ENCODE data around the gene PCSK6.

The PCSK6 gene

DNA sequence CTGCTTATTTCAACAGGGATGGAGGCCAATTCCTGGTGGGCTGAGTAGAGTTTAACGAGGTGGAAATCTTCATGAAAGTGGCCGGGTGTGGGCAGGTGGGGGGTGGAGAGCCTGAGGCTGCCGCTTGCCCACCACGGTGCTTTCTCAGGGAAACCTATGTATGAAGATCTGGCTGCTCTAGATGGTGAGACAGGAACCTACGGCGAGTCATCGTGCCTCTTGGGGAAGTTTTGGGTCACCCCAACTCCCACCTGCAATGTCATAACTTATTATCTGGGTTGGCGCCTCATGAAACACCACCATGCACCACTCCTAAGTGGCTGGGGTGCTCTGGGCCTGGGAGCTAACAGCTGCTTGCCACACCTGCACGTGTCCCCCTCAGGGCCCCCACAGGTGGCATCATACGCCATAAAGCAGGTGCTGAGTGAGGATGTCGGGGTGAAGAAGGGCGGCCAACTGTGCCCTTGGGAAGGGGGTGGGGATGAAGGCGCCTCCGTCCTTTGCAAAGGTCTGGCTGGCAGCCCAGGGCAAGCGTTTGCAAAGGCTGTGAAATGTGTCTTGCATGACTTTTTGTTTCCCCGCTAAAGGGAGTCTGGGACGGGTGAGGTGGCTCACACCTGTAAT is 166.5 kb downstream of the PCSK6 start:
- DNase-seq: no peak

DNA sequence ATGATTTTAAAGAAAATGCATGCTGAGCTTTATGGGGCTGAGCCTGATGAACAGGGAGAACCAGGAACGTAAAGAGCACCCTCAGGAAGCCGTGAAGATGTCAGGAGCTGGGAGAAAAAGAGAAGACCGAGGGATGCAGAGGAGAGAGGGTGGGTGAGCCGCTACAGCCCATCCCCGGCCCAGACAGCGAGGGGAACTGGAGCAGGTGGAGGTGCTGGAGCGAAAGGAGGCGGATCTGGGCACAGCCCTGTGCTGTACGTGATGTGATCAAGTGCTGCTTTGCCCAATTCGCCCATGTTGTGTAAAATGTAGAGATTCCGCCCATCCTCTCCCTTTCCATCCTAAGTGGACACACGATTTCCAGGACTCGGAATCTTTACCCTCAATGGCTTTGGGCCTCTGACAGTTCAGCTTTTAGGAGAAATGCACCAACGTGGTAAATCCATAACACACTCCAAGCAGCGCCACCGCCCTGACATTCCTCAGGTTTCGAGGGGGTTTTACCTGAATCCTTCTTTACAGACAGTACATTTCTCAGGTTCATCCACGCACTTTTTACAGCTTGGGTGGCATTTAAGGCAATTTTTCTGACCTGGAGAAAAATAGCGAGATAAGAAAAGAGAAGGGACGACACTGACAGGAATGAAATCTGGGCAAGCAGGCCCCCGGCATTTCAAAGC is 167.4 kb downstream of the PCSK6 start:
- no peak for DNase-seq

GRCh38 chr15:101320501-101321052 is 168.9 kb downstream of the PCSK6 start:
- DNase-seq: peak; percentile 54

DNA sequence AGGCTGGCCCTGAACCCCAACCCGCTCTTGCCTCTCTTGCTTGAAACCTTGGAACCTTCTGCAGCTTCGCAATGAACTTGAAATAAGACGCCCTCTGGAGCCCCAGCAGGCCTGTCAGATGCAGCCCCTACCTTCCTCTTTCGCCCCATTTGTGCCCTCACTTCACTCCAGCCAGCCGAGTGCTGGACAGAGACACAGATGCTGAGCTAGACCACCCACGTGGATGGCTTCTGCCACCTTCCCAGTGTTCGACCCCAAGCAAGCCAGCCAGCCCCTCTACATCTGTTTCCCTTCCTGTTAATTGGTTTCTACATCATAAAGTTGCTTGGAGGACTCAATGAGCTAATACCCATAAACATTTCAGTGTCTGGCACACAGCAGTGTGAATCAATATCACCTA is 170.7 kb downstream of the PCSK6 start:
- no peak for DNase-seq

DNA sequence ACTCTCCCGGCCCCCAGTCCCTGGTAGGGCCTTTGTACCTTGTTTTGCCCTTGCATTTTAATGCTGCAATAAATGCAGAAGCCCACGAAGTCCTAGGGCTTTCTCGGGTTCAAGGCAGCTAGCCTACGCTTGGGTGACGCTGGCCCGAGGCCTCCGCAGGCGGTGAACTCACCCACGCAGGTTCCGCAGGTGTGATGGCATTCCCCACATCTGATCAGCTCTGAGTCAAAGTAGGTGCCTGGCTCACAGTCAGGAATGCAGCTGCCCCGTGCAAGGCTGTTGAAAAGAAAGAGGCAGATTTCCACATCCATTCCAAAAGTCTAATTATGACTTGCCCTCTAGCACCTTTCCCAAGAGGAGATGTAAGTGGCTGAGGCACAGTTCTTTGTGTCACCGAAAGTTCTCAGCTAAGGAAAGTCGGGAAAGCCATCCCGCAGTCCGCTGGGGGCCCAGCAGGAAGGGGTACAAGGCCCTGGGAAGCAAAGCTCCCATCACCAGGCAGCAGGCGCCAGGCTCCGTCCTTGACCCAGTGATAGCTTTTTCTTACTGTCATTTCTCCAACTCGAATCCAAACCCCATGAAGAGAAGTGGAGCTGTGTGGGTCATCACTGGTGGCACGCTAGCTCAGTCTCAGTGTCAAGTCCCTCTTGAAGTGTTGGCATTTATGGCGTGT is 171.2 kb downstream of the PCSK6 start:
- no peak for DNase-seq

DNA sequence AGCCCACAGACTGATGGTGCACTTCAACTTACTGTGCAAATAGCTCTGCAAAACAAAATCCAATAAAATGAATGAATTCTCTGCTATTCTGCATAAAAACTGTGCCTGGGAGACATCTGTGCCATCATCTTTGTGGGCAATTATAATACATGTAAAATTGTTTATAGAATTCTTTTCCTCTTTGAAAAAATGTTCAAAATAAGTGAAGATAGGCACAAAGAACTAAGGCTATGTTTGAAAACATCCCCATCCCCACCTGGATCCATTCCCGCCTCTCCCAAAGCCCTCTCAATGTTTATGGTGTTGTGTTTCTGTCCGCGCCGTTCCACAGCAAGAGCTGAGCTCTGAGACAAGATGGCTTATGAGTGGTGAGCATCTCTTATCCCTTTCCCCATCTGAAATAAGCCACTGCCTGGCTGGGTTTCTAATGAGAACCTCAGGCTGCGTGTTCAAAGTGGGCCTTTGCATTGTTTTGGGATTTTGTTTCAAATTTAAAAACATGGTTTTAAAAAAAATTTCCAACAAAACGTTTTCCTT is 172.1 kb downstream of the PCSK6 start:
- DNase-seq: no peak

- DNase-seq: no peak
Measured at GRCh38 chr15:101316529-101316928, 173.0 kb downstream of the PCSK6 start.

DNA sequence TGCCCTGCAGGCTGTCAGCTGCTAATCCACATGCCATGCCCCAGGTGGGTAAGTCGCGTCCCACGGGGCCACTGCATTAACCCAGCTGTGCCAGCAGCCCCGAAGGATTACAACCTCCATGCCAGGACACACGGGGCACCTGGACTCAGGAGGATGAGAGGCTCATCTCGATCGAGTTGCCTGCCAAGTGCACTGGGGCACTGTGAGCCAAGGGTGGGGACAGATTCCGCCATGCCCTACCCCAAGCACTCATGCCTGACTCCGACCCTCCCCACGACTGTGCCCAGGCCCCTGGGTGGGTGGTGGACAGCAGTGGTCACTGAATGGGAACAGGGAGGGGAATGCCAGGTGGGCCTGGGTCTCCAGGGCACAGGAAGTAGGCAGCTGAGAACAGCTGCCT is 173.8 kb downstream of the PCSK6 start:
- no peak for DNase-seq

DNA sequence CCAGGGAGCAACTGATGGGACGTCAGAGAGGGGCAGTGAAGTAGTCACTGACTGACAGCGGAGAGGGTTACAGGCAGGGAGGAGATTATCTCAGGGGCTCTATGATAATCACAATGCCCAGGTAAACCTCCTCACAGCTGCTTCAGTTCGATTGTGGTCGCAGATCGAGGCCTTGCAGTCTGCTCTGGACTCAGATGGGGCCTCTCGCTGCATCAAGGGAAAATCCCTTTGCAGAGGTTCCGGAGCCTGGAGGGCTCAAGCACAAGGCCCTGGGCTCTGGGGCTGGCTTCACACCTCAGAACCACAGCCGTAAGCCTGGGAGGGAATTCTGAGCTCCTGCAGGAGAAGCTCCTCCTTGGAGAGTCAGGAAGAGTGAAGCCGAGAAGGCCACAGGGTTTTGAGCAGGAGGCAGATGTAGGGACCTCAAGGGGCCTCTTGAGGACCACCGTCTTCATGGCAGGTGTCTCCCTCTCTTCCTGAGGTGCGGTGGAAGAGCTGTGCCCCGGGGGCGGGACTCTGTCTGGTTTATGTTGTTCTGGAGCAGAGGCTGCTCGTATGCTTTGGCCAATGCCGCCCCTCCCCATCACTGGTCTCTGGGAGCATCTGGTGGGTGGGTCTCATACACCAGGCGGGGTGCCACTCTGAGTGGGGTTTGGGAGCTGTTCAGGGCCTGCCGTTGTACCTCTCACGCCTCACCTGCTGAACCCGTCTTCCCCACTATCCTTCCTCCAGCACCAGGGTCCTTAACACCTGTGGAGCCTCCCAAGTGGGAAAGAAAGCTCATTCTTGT is 175.0 kb downstream of the PCSK6 start:
- no peak for DNase-seq

DNA sequence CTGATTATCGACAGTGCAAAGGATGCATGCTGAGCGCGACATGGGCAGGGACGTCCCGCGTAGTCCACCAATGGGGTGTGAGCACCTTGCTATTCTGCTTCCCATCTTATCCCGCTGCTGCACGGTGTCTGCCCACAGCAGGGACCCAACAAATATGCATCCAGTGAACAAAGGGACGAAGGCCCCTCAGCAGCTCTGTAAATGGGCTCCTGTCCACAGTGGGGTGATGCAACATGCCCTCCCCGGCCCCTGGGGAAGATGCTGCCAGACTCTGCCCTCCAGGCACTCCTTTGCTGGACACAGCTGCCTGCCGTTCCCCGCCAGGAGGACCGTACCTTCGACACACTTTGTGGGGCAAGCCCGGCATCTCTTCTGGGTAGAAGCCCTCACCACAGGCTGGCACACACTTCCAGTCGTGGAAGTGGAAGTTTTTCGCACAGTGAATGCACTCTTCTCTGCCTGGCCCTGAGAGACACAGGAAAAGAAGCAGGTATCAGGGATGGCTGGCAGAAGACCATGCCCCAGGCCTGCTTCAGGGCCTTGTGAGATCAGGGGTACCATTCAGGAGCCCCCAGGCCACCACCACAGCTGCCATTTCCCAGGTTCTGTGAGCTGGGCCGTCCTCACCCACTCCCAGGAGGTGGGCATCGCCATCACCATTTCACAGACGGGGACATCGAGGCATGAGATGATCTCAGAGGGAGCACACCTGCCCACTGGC is 176.3 kb downstream of the PCSK6 start:
- DNase-seq: no peak

- no peak for DNase-seq
Measured at GRCh38 chr15:101310508-101310907, 179.0 kb downstream of the PCSK6 start.

GRCh38 chr15:101310161-101310480 is 179.4 kb downstream of the PCSK6 start:
- no peak for DNase-seq

DNA sequence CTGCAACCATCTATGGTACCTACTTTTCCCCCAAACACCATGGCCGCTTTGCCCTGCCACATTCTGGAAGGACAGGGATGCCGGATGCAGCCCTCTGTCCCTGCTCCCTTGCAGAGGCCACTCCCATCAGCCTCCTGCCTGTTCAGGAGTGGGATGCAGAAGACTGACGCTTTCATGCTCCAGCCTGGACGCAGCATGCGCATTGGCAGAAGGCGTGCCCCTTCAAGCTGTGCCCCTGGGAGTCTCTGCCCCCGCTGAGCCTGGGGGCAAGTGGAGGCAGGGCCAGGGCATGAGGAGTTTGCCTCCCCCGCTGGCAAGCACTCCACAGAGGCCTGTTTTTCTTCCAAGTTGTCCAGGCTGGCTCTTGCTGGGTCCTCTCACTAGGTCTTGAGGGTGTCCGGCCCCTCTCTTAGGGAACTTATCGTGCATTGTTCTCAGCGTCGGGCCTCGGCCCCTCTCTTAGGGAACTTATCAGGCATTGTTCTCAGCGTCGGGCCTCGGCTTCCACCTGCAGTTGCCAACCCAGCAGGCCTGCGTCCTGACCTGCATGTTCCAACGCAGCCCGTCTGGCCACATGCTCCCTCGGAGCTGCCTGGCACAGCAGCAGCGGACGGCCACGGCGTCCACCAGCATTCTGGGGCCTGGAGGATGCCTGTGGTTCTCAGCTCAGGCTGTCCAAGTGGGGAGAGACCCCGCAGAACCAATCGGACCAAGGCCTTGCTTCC is 179.9 kb downstream of the PCSK6 start:
- no peak for DNase-seq

DNA sequence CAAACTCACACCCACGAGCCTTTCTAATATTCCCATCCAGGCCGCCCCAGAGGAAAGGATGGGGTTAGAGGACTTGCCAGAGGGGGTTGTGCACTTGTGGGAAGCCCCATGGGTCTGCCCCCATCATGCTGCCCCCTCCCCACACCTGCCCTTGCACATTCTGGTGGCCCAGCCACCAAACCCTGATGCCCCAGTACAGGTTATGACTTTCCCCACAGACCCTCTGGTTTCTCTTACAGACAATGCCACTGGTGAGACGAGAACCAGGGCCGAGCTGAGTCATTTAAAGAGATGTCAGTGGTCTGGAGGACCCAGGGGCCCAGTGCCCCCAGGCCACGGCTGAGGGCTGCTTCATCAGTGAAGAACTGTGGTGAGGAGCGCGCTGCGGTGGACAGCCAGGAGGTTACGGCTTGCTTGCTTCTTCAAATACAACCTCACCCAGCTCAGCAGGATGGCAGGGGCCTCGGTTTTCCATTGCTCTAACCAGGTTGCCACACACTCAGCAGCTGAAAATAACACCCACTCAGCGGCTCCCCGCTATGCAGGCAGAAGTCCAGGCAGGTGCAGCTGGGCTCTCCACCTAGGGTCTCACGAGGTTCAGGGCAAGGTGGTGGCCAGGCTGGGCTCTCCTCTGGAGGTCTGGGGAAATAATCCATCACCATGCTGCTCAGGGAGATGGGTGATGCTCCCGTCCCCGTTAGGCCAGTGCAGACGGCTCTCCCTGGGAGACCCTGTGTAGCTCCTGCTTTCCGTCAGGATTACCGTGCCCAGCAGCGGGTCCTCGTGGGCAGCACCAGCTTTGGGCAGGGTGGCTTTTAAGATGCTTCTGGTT is 180.7 kb downstream of the PCSK6 start:
- DNase-seq: no peak

- DNase-seq: no peak
Measured at GRCh38 chr15:101307897-101308603, 181.5 kb downstream of the PCSK6 start.

GRCh38 chr15:101307048-101307896 is 182.2 kb downstream of the PCSK6 start:
- no peak for DNase-seq

GRCh38 chr15:101306341-101307047 is 183.0 kb downstream of the PCSK6 start:
- no peak for DNase-seq

DNA sequence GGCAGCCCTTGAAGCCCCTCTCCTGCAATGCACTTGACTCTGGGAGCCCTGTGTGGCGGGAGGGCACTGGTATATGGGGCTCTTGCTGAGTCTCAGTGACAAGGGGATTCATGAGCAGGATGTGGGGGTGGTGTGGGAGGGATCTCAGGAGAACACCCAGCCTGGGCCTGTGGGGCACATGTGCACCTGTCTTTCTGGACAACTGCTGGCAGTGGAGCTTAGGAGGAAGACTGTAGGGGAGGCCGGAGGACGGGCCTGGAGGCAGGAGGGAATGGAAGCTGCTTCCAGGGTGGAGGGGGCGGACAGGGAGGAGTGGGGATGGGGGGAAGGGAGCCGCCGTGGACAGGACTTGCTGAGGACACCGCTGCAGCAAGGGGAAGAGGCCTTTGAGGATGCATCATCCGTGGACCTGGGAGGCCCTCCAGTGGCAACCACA is 183.7 kb downstream of the PCSK6 start:
- no peak for DNase-seq

Measured in GDM1 (cell line).